GM12878 (cell line): ENCODE data around the gene ADH1C. TPM values are rescaled to one million over a fixed set of nuclear protein-coding genes. Genes with fewer than 3 reads are reported as not detected.

Experiments
- ATAC-seq: fragments of 200-7000 bp; cut with Tn5 transposase; 3 replicates; pipeline ENCODE4 v1.9.1; 2020; ENCODE audit warnings: mild to moderate bottlenecking, moderate library complexity
- BruUV-seq: library from RNA; stranded (reverse); fragments of 400-500 nt; replicated peaks from 2 replicates; lab custom pipeline; 2021; lab: Mats Ljungman, UMichigan
- CTCF ChIA-PET: fragments of 300-600 bp; sonication (Branson Sonifier 250); formaldehyde crosslinking; extraction: SDS; loops from one replicate; lab custom pipeline; 2021; ENCODE audit warnings: inconsistent platforms; lab: Yijun Ruan, JAX
- POLR2A ChIA-PET: fragments of 350-600 bp; formaldehyde crosslinking; extraction: SDS; loops from one replicate; lab custom pipeline; 2021; ENCODE audit warnings: inconsistent platforms; lab: Charles Lee
- RAD21 ChIA-PET: fragments of 300-600 bp; sonication (Branson Sonifier 250); formaldehyde crosslinking; loops from one replicate; lab custom pipeline; 2023; ENCODE audit warnings: antibody characterized with exemption; ENCODE audit not compliant: unreplicated experiment; lab: Charles Lee
- SMC1A ChIA-PET: fragments of 300-600 bp; sonication (Branson Sonifier 250); formaldehyde crosslinking; loops from one replicate; lab custom pipeline; 2023; ENCODE audit not compliant: unreplicated experiment, uncharacterized antibody; lab: Charles Lee
- DNase-seq: peaks from one replicate; pipeline ENCODE4 v3.0.0-alpha.2; 2011; ENCODE audit warnings: low read depth, low spot score
- FAIRE-seq: peaks from 3 replicates; lab custom pipeline; 2011; peaks lifted over from hg19 to GRCh38; lab: Jason Lieb, UNC
- H2AFZ ChIP-seq: 2 replicates; pipeline ENCODE4 v1.6.0; 2011; ENCODE audit warnings: low read depth, low read length, control low read depth; ENCODE audit not compliant: control insufficient read depth
- H3K27ac ChIP-seq: 2 replicates; pipeline ENCODE4 v1.5.1; 2011; ENCODE audit warnings: control low read depth; ENCODE audit not compliant: control insufficient read depth, insufficient read depth
- H3K27me3 ChIP-seq, 2 experiments: replicated peaks in 1 of 2; 2 replicates each; pipeline versions ENCODE4 v1.6.0 to v1.6.1; 2011; ENCODE audit warnings: low read length in 1 of 2; ENCODE audit not compliant: control insufficient read depth in 2 of 2, insufficient read depth in 2 of 2
- H3K36me3 ChIP-seq, 2 experiments: 2 replicates each; pipeline ENCODE4 v1.5.1; 2011; ENCODE audit warnings: low read length in 1 of 2; ENCODE audit not compliant: control insufficient read depth in 2 of 2, insufficient read depth in 2 of 2
- H3K4me1 ChIP-seq: 2 replicates; pipeline ENCODE4 v1.6.1; 2011; ENCODE audit warnings: mild to moderate bottlenecking, low read length, moderate library complexity, mixed read lengths; ENCODE audit not compliant: control insufficient read depth, insufficient read depth
- H3K4me2 ChIP-seq: 2 replicates; pipeline ENCODE4 v1.6.0; 2011; ENCODE audit warnings: control low read depth; ENCODE audit not compliant: control insufficient read depth, insufficient read depth
- H3K4me3 ChIP-seq: fragments of 200-600 bp; sonication (generic); 2 replicates; pipeline ENCODE4 v1.5.1; 2016
- H3K79me2 ChIP-seq: 2 replicates; pipeline ENCODE4 v1.6.0; 2011; ENCODE audit warnings: low read length; ENCODE audit not compliant: control insufficient read depth, insufficient read depth
- H3K9ac ChIP-seq: 2 replicates; pipeline ENCODE4 v1.8.0; 2011; ENCODE audit warnings: low read length, control low read depth, mixed read lengths; ENCODE audit not compliant: control insufficient read depth, insufficient read depth
- H3K9me3 ChIP-seq: replicated peaks from 3 replicates; pipeline ENCODE4 v1.5.1; 2011; ENCODE audit warnings: mild to moderate bottlenecking, low read length; ENCODE audit not compliant: control insufficient read depth, insufficient read depth
- H4K20me1 ChIP-seq: 2 replicates; pipeline ENCODE4 v1.6.0; 2011; ENCODE audit not compliant: control insufficient read depth, insufficient read depth
- BRCA1 ChIP-seq: IDR thresholded peaks from 2 replicates; pipeline ENCODE4 v1.6.1; 2011; ENCODE audit warnings: low read depth, low read length, improper control_type of control experiment
- EP300 ChIP-seq, 2 experiments: fragments of 150-350 bp in 1 of 2; IDR thresholded peaks; 2 replicates each; pipeline ENCODE4 v1.6.1; 2011 to 2012; ENCODE audit warnings: low read depth in 2 of 2, low read length in 2 of 2, borderline replicate concordance in 1 of 2, improper control_type of control experiment in 1 of 2, inconsistent platforms in 1 of 2; ENCODE audit not compliant: control insufficient read depth in 1 of 2
- GABPA ChIP-seq: IDR thresholded peaks from 2 replicates; pipeline ENCODE4 v1.6.1; 2014; ENCODE audit warnings: antibody characterized with exemption, low read depth, mild to moderate bottlenecking, inconsistent platforms
- JUND ChIP-seq: IDR thresholded peaks from 2 replicates; pipeline ENCODE4 v1.6.1; 2012; ENCODE audit warnings: low read depth, mild to moderate bottlenecking, low read length, improper control_type of control experiment, moderate library complexity
- NR2C2 ChIP-seq: IDR thresholded peaks from 2 replicates; pipeline ENCODE4 v1.6.1; 2011; ENCODE audit warnings: borderline replicate concordance, low read depth; ENCODE audit not compliant: control insufficient read depth, insufficient read length
- NR2F1 ChIP-seq: fragments of 450-650 bp; conservative IDR thresholded peaks from 2 replicates; pipeline ENCODE4 v1.6.1; 2017; ENCODE audit warnings: mild to moderate bottlenecking
- PML ChIP-seq: IDR thresholded peaks from 2 replicates; pipeline ENCODE4 v1.6.1; 2012; ENCODE audit warnings: low read length, inconsistent platforms
- RELA ChIP-seq: fragments of 450-650 bp; IDR thresholded peaks from 2 replicates; pipeline ENCODE4 v1.8.0; 2014; ENCODE audit warnings: borderline replicate concordance; ENCODE audit not compliant: partially characterized antibody
- SMAD1 ChIP-seq: fragments of 450-650 bp; IDR thresholded peaks from 2 replicates; pipeline ENCODE4 v1.6.1; 2018; ENCODE audit warnings: mild to moderate bottlenecking, low read depth; ENCODE audit not compliant: partially characterized antibody
- SREBF1 ChIP-seq: IDR thresholded peaks from 2 replicates; pipeline ENCODE4 v1.6.1; 2012; ENCODE audit warnings: mild to moderate bottlenecking, low read length
- SRF ChIP-seq, 2 experiments: IDR thresholded peaks; 2 replicates each; pipeline ENCODE4 v1.6.1; 2011; ENCODE audit warnings: low read depth in 2 of 2, low read length in 2 of 2, mild to moderate bottlenecking in 1 of 2, moderate library complexity in 1 of 2
- TAF1 ChIP-seq: IDR thresholded peaks from 2 replicates; pipeline ENCODE4 v1.6.1; 2011; ENCODE audit warnings: mild to moderate bottlenecking, low read depth, low read length, borderline replicate concordance
- ZNF274 ChIP-seq: IDR thresholded peaks from one replicate; pipeline ENCODE4 v1.8.0; 2011; ENCODE audit not compliant: insufficient read length, insufficient read depth
- WGBS: methylation state at CpG from one replicate; pipeline ENCODE4 v1.1.6; 2016; ENCODE audit warnings: low lambda C conversion rate; ENCODE audit not compliant: insufficient replicate concordance, insufficient coverage; ENCODE audit errors: missing lambda C conversion rate; 5-methylcytosine and 5-hydroxymethylcytosine counted together
- in situ Hi-C: fragments of 300-500 bp; cut with MboI; formaldehyde crosslinking; loops from 9 replicates; pipeline ENCODE4 v1.14.3; 2018; ENCODE audit warnings: mixed read lengths
- intact Hi-C: fragments of 100-400 bp; cut with micrococcal nuclease; formaldehyde crosslinking; loops from one replicate; pipeline ENCODE4 v1.14.2; 2022; ENCODE audit not compliant: unreplicated experiment
- polyA plus RNA-seq, 11 experiments: library from polyadenylated mRNA; depleted of rRNA in 4 of 11; unstranded in 6 of 11; stranded (reverse) in 5 of 11; fragments of >200 nt; fragmentation: Nextera tagmentation in 4 of 11; fragmentation: Illumina TruSeq in 1 of 11; extraction: Ambion mirVana in 4 of 11; extraction: Trizol in 1 of 11; gene quantifications; 1 replicate in 1 of 11; 2 replicates in 10 of 11; pipeline versions ENCODE4 v1.2.1 to v1.2.3, GENCODE V29; 2011 to 2016; ENCODE audit warnings: inconsistent platforms in 2 of 11, missing spikeins in 2 of 11, low read depth in 1 of 11
- total RNA-seq, 4 experiments: library from RNA; depleted of rRNA in 3 of 4; stranded (reverse); fragments of >200 nt in 3 of 4; fragmentation: Illumina TruSeq in 1 of 4; extraction: Trizol in 1 of 4; gene quantifications; 2 replicates each; pipeline versions ENCODE4 v1.2.1 to v1.2.3, GENCODE V29; 2013 to 2021
- TF ChIP-seq, protein P1 (sequence below): fragments of 450-650 bp; IDR thresholded peaks from 2 replicates; pipeline ENCODE4 v1.6.1; 2017; ENCODE audit warnings: borderline replicate concordance
- TF ChIP-seq, protein P2 (sequence below): fragments of 450-650 bp; IDR thresholded peaks from 2 replicates; pipeline ENCODE4 v1.6.1; 2017; ENCODE audit warnings: antibody characterized with exemption, mild to moderate bottlenecking, moderate library complexity

Gene ADH1C
- total and polyA plus RNA-seq, 10 of the 15 experiments (the other 5 are each of a cell fraction or from before 2014, with no cell fraction given), result 0.04 to 1.1 (median 0.10) TPM; not detected in 3

DNA sequence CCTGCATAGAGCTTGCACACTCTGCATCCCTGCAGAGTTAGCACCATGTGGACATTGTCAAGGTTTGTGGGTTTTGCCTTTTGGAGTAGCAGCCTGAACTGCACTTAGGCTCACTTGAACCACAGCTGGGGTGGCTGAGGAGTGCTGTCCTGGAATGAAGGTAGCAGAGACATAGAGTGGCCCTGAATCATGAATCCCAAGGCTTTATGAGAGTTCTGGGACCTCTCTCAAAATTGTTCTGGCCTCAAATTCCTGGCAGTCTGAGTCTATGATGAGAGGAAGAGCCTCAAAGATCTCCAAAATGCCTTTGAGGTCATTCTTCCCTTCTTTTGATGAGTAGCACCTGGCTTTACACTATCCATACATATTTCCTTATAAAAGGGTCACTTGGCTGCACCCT, 37.1 kb upstream of the ADH1C start:
- Histone ChIP-seq H3K4me2 (no peak overlapping the region), H3K36me3 (no peaks in the 10 kb centered on the region), H2AFZ (no peak overlapping the region), H3K79me2 (no peaks in the 10 kb centered on the region), H3K4me3 (no peak overlapping the region), H3K27me3 (no peaks in the 10 kb centered on the region), H4K20me1 (no peaks in the 10 kb centered on the region), H3K9ac (no peak overlapping the region), H3K27ac (no peak overlapping the region), H3K9me3 (no peaks in the 10 kb centered on the region), H3K4me1 (no peaks in the 10 kb centered on the region)
- TF ChIP-seq BRCA1 (no peak), SRF (IDR thresholded peaks at IDR 0.05; ENCODE audit: low read depth in 2 of 2, low read length in 2 of 2) (no peak)
- TF ChIP-seq, protein P1, sequence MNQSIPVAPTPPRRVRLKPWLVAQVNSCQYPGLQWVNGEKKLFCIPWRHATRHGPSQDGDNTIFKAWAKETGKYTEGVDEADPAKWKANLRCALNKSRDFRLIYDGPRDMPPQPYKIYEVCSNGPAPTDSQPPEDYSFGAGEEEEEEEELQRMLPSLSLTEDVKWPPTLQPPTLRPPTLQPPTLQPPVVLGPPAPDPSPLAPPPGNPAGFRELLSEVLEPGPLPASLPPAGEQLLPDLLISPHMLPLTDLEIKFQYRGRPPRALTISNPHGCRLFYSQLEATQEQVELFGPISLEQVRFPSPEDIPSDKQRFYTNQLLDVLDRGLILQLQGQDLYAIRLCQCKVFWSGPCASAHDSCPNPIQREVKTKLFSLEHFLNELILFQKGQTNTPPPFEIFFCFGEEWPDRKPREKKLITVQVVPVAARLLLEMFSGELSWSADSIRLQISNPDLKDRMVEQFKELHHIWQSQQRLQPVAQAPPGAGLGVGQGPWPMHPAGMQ, result no peak
- DNase-seq (no peak), FAIRE-seq (no peak), ATAC-seq (no peak)
- RAD21 ChIA-PET, result no interaction called here
- intact Hi-C loops (no loop called here), in situ Hi-C loops (no loop called here)
- POLR2A ChIA-PET, result no interaction called here
- CTCF ChIA-PET, result no interaction called here
- SMC1A ChIA-PET, result no interaction called here
- BruUV-seq, result no TSS peak

DNA sequence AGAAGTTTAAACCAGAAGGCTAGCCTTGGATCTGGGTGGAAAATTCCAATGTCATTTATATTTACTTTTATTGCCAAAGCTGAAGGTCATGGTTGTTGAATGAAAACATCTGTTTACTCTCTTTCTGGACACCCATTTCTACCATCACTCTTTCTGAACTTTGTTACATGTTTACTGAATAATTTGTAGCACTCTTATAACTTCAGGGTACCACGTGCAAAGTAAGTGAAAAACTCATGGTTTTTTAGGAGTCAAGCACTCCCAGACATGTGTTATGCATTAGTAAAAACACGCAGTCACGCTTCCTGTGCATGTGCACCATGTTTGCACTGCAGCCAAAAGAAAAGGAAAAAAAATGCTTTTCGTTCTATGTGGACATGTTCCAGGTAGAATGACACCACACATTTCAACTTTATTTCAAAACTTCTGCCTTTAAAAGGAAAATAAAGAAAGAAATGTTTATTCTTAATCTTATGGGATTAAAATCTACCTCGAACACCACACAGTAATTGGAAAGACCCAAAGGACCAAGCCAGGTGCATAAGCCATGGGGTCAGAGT, 31.4 kb upstream of the ADH1C start:
- Histone ChIP-seq H3K36me3 (no peaks in the 10 kb centered on the region), H2AFZ (no peak overlapping the region), H3K4me2 (no peak overlapping the region), H3K79me2 (no peaks in the 10 kb centered on the region), H3K4me3 (no peak overlapping the region), H4K20me1 (no peaks in the 10 kb centered on the region), H3K4me1 (no peaks in the 10 kb centered on the region), H3K27me3 (no peaks in the 10 kb centered on the region), H3K27ac (no peak overlapping the region), H3K9me3 (no peaks in the 10 kb centered on the region), H3K9ac (no peak overlapping the region)
- in situ Hi-C loops (no loop called here), intact Hi-C loops (no loop called here)
- FAIRE-seq, result no peak
- ATAC-seq, result no peak
- no peak for DNase-seq
- WGBS, result 38% methylated on average over 5 of the region's 5 CpGs
- ChIA-PET RAD21 (interaction anchor here (0.7 kb wide), 1 partner anchor 8 kb away, joined by 3 read pairs; no protein-coding TSS in a partner anchor), POLR2A (no interaction called here), CTCF (interaction anchor here (1.6 kb wide), 1 partner anchor 21 kb away, joined by 7 read pairs; no protein-coding TSS in a partner anchor), SMC1A (no interaction called here)
- TF ChIP-seq EP300 (IDR thresholded peaks at IDR 0.05; ENCODE audit: borderline replicate concordance in 1 of 2, control insufficient read depth in 1 of 2, low read depth in 2 of 2, low read length in 2 of 2), result no peak
- TF ChIP-seq GABPA, result no peak
- no peak for TF ChIP-seq RELA
- TF ChIP-seq, protein P2, sequence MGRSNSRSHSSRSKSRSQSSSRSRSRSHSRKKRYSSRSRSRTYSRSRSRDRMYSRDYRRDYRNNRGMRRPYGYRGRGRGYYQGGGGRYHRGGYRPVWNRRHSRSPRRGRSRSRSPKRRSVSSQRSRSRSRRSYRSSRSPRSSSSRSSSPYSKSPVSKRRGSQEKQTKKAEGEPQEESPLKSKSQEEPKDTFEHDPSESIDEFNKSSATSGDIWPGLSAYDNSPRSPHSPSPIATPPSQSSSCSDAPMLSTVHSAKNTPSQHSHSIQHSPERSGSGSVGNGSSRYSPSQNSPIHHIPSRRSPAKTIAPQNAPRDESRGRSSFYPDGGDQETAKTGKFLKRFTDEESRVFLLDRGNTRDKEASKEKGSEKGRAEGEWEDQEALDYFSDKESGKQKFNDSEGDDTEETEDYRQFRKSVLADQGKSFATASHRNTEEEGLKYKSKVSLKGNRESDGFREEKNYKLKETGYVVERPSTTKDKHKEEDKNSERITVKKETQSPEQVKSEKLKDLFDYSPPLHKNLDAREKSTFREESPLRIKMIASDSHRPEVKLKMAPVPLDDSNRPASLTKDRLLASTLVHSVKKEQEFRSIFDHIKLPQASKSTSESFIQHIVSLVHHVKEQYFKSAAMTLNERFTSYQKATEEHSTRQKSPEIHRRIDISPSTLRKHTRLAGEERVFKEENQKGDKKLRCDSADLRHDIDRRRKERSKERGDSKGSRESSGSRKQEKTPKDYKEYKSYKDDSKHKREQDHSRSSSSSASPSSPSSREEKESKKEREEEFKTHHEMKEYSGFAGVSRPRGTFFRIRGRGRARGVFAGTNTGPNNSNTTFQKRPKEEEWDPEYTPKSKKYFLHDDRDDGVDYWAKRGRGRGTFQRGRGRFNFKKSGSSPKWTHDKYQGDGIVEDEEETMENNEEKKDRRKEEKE, result no peak
- no peak for TF ChIP-seq TAF1
- TF ChIP-seq SMAD1, result no peak
- TF ChIP-seq JUND, result no peak
- no peak for TF ChIP-seq ZNF274
- TF ChIP-seq SREBF1, result no peak
- no peak for TF ChIP-seq PML
- TF ChIP-seq NR2F1, result no peak
- TF ChIP-seq NR2C2, result no peak
- BruUV-seq, result no TSS peak
